Thymus (tissue), 11 donors: ENCODE measurements around the gene PDE2A. TPM values are rescaled to one million over a fixed set of nuclear protein-coding genes. Genes with fewer than 3 reads are reported as not detected.
"Not testable (repeated sequence)": the region's sequence is repeated elsewhere in the genome, so short reads cannot be mapped to it uniquely, and the experiment has no call there.

Experiments used
- DNase-seq, 9 donors: peaks; one replicate each; pipeline ENCODE4 v3.0.0-alpha.2; 2013; ENCODE audit warnings: low spot score in 9 of 9, low read depth in 6 of 9, missing footprints in 1 of 9
- H3K27ac ChIP-seq, 2 donors: one replicate each; pipeline ENCODE4 v1.5.1; 2013; ENCODE audit warnings: control low read depth in 1 of 2, low read depth in 1 of 2, low read length in 1 of 2, mild to moderate bottlenecking in 1 of 2, moderate library complexity in 1 of 2
- H3K27me3 ChIP-seq, 2 donors: one replicate each; pipeline ENCODE4 v1.5.1; 2013; ENCODE audit warnings: low read length in 1 of 2; ENCODE audit not compliant: control insufficient read depth in 2 of 2, insufficient read depth in 1 of 2
- H3K36me3 ChIP-seq, 2 donors: one replicate each; pipeline ENCODE4 v1.5.1; 2013; ENCODE audit warnings: low read length in 1 of 2, mild to moderate bottlenecking in 1 of 2, moderate library complexity in 1 of 2; ENCODE audit not compliant: control insufficient read depth in 2 of 2, insufficient read depth in 2 of 2
- H3K4me1 ChIP-seq, 2 donors: one replicate each; pipeline ENCODE4 v1.5.1; 2013; ENCODE audit warnings: low read length in 2 of 2; ENCODE audit not compliant: control insufficient read depth in 2 of 2, insufficient read depth in 2 of 2
- H3K4me3 ChIP-seq, 2 donors: one replicate each; pipeline ENCODE4 v1.5.1; 2013; ENCODE audit warnings: low read length in 2 of 2, control low read depth in 1 of 2, mild to moderate bottlenecking in 1 of 2
- H3K9me3 ChIP-seq, 2 donors: one replicate each; pipeline ENCODE4 v1.5.1; 2013; ENCODE audit warnings: low read length in 1 of 2, mild to moderate bottlenecking in 1 of 2; ENCODE audit not compliant: control insufficient read depth in 2 of 2, insufficient read depth in 1 of 2
- WGBS: extraction: QIAGEN DNeasy Blood & Tissue Kit; methylation state at CpG from one replicate; pipeline ENCODE4 v1.1.7; 2013; 5-methylcytosine and 5-hydroxymethylcytosine counted together
- polyA plus RNA-seq: library from polyadenylated mRNA; stranded (reverse); fragments of 200-250 nt; gene quantifications from one replicate; pipeline ENCODE4 v1.2.3, GENCODE V29; 2013
- total RNA-seq: library from RNA; stranded (reverse); fragments of 120-200 nt; gene quantifications from one replicate; pipeline ENCODE4 v1.2.4, GENCODE V29; 2013
- donor health status: healthy.

The PDE2A gene
- total and polyA plus RNA-seq, 2 donors: 1.1 to 16.9 TPM

- DNase-seq: no peak
- Histone ChIP-seq H3K9me3 (peaks cover 0 to 1% of the 10 kb centered on the region in 2 donors), H3K4me1 (no peaks in the 10 kb centered on the region), H3K4me3 (no peak overlapping the region), H3K27ac (no peak overlapping the region), H3K27me3 (peaks cover 0 to 32% of the 10 kb centered on the region in 2 donors), H3K36me3 (no peaks in the 10 kb centered on the region)
- 97% methylated on average over 6 of the region's 6 CpGs for WGBS
Observed at GRCh38 chr11:72576661-72577060, 97.6 kb downstream of the PDE2A start.

- Histone ChIP-seq H3K9me3 (peaks cover 0 to 1% of the 10 kb centered on the region in 2 donors), H3K27me3 (peaks cover 0 to 34% of the 10 kb centered on the region in 2 donors), H3K27ac (no peak overlapping the region), H3K4me1 (no peaks in the 10 kb centered on the region), H3K4me3 (no peak overlapping the region), H3K36me3 (no peaks in the 10 kb centered on the region)
- 96% methylated on average over 5 of the region's 5 CpGs for WGBS
- DNase-seq: no peak
Observed at GRCh38 chr11:72576243-72576595, 98.0 kb downstream of the PDE2A start.

- peaks cover 0 to 33% of the 10 kb centered on the region in 2 donors for H3K27me3 ChIP-seq
- 96% methylated on average over 14 of the region's 14 CpGs for WGBS
- no peaks in the 10 kb centered on the region for H3K36me3 ChIP-seq
- DNase-seq: no peak
- H3K4me1 ChIP-seq: no peaks in the 10 kb centered on the region
- no peak overlapping the region for H3K4me3 ChIP-seq
- no peak overlapping the region for H3K27ac ChIP-seq
- H3K9me3 ChIP-seq: peaks cover 0 to 1% of the 10 kb centered on the region in 2 donors
Observed at GRCh38 chr11:72575533-72576242, 98.5 kb downstream of the PDE2A start.

- Histone ChIP-seq H3K9me3 (peaks cover 0 to 1% of the 10 kb centered on the region in 2 donors), H3K4me3 (no peak overlapping the region), H3K36me3 (no peaks in the 10 kb centered on the region), H3K27ac (no peak overlapping the region), H3K27me3 (peaks cover 0 to 25% of the 10 kb centered on the region in 2 donors), H3K4me1 (no peaks in the 10 kb centered on the region)
- WGBS: 94% methylated on average over 8 of the region's 8 CpGs
- DNase-seq: no peak
Observed at GRCh38 chr11:72574548-72575460, 99.4 kb downstream of the PDE2A start.

GRCh38 chr11:72573855-72574445 is 100.3 kb downstream of the PDE2A start:
- 96% methylated on average over 2 of the region's 2 CpGs for WGBS
- DNase-seq: no peak
- no peak overlapping the region for H3K4me3 ChIP-seq
- no peak overlapping the region for H3K27ac ChIP-seq
- H3K36me3 ChIP-seq: no peaks in the 10 kb centered on the region
- no peaks in the 10 kb centered on the region for H3K4me1 ChIP-seq
- H3K27me3 ChIP-seq: peaks cover 0 to 23% of the 10 kb centered on the region in 2 donors
- H3K9me3 ChIP-seq: peaks cover 0 to 1% of the 10 kb centered on the region in 2 donors

GRCh38 chr11:72573072-72573854 is 101.0 kb downstream of the PDE2A start:
- H3K36me3 ChIP-seq: no peaks in the 10 kb centered on the region
- no peaks in the 10 kb centered on the region for H3K9me3 ChIP-seq
- no peaks in the 10 kb centered on the region for H3K4me1 ChIP-seq
- H3K27me3 ChIP-seq: peaks cover 0 to 24% of the 10 kb centered on the region in 2 donors
- no peak overlapping the region for H3K27ac ChIP-seq
- no peak for DNase-seq
- WGBS: 35% methylated on average over 10 of the region's 10 CpGs
- H3K4me3 ChIP-seq: no peak overlapping the region

- H3K4me3 ChIP-seq, H3K27ac ChIP-seq: not testable (repeated sequence)
- WGBS: 81% methylated on average over 4 of the region's 4 CpGs
Observed at GRCh38 chr11:72572540-72572939, 101.7 kb downstream of the PDE2A start.

GRCh38 chr11:72570893-72571661 is 103.1 kb downstream of the PDE2A start:
- no peaks in the 10 kb centered on the region for H3K9me3 ChIP-seq
- WGBS: 93% methylated on average over 10 of the region's 10 CpGs
- DNase-seq: no peak
- no peak overlapping the region for H3K4me3 ChIP-seq
- no peak overlapping the region for H3K27ac ChIP-seq
- peaks cover 0 to 24% of the 10 kb centered on the region in 2 donors for H3K27me3 ChIP-seq
- H3K4me1 ChIP-seq: no peaks in the 10 kb centered on the region
- H3K36me3 ChIP-seq: no peaks in the 10 kb centered on the region

More at GRCh38 chr11:72572540-72572939, 101.7 kb downstream of the PDE2A start:
- not testable (repeated sequence) for H3K36me3 ChIP-seq, H3K9me3 ChIP-seq, DNase-seq, H3K4me1 ChIP-seq
- peaks cover 0 to 24% of the 10 kb centered on the region in 2 donors for H3K27me3 ChIP-seq
